HG03457 (cell line): ENCODE results near the gene STAT5A.
"Not testable (repeated sequence)": the region's sequence is repeated elsewhere in the genome, so short reads cannot be mapped to it uniquely, and the experiment has no call there.

Experiments used
- ATAC-seq: cut with Tn5 transposase; IDR thresholded peaks from one replicate; pipeline ENCODE4 v1.9.1; 2021; ENCODE audit warnings: moderate number of reproducible peaks; ENCODE audit not compliant: unreplicated experiment

The STAT5A gene

GRCh38 chr17:42359133-42359532 is 70.8 kb downstream of the STAT5A start:
- no peak for ATAC-seq

- ATAC-seq = not testable (repeated sequence)
Measured at GRCh38 chr17:42360388-42360787, 72.1 kb downstream of the STAT5A start.
